PC-9 (cell line): ENCODE measurements around the gene TBC1D22A. TPM values are rescaled to one million over a fixed set of nuclear protein-coding genes. Genes with fewer than 3 reads are reported as not detected.

Experiments used
- BruUV-seq: library from RNA; stranded (reverse); fragments of 400-500 nt; replicated peaks from 2 replicates; lab custom pipeline; 2021; lab: Mats Ljungman, UMichigan
- CTCF ChIA-PET: fragments of 300-600 bp; sonication (Branson Sonifier 250); formaldehyde crosslinking; loops from one replicate; lab custom pipeline; 2022; ENCODE audit warnings: antibody characterized with exemption; lab: Charles Lee
- POLR2A ChIA-PET: fragments of 300-600 bp; sonication (Branson Sonifier 250); formaldehyde crosslinking; loops from one replicate; lab custom pipeline; 2022; ENCODE audit warnings: antibody characterized with exemption; ENCODE audit not compliant: unreplicated experiment; lab: Charles Lee
- DNase-seq, 2 experiments: peaks; one replicate each; pipeline versions ENCODE4 v3.0.0 to v3.0.0-alpha.2; 2015 to 2022; ENCODE audit warnings: mixed read lengths in 1 of 2
- H2AFZ ChIP-seq: fragments of 200-600 bp; sonication (generic); 2 replicates; pipeline ENCODE4 v1.8.1; 2017; ENCODE audit warnings: antibody characterized with exemption
- H3F3A ChIP-seq: fragments of 200-600 bp; sonication (generic); 2 replicates; pipeline ENCODE4 v1.8.1; 2017; ENCODE audit warnings: antibody characterized with exemption, mild to moderate bottlenecking, low read depth; ENCODE audit not compliant: insufficient read depth
- H3K27ac ChIP-seq: fragments of 200-600 bp; sonication (generic); 2 replicates; pipeline ENCODE4 v1.6.1; 2016; ENCODE audit warnings: mixed run types
- H3K27me3 ChIP-seq: fragments of 200-600 bp; sonication (generic); 2 replicates; pipeline ENCODE4 v1.6.1; 2016; ENCODE audit warnings: low read depth, mixed run types; ENCODE audit not compliant: insufficient read depth
- H3K36me3 ChIP-seq: fragments of 200-600 bp; sonication (generic); 2 replicates; pipeline ENCODE4 v1.6.1; 2016; ENCODE audit warnings: low read depth, mixed run types
- H3K4me1 ChIP-seq: fragments of 200-600 bp; sonication (generic); replicated peaks from 2 replicates; pipeline ENCODE4 v1.6.1; 2016; ENCODE audit warnings: mixed run types; ENCODE audit not compliant: insufficient read depth
- H3K4me2 ChIP-seq: fragments of 200-600 bp; sonication (generic); 2 replicates; pipeline ENCODE4 v1.6.1; 2017; ENCODE audit warnings: mixed run types
- H3K4me3 ChIP-seq: fragments of 200-600 bp; sonication (generic); 2 replicates; pipeline ENCODE4 v1.6.1; 2016; ENCODE audit warnings: mixed run types
- H3K79me2 ChIP-seq: fragments of 200-600 bp; sonication (generic); 2 replicates; pipeline ENCODE4 v1.6.1; 2017; ENCODE audit warnings: low read depth, mixed run types
- H3K9me2 ChIP-seq: fragments of 200-600 bp; sonication (generic); 2 replicates; pipeline ENCODE4 v1.8.1; 2017; ENCODE audit warnings: mild to moderate bottlenecking; ENCODE audit not compliant: insufficient read depth
- H3K9me3 ChIP-seq: fragments of 200-600 bp; sonication (generic); 2 replicates; pipeline ENCODE4 v1.8.1; 2016; ENCODE audit warnings: low read depth; ENCODE audit not compliant: insufficient read depth
- H4K20me1 ChIP-seq: fragments of 200-600 bp; sonication (generic); 2 replicates; pipeline ENCODE4 v1.8.1; 2017; ENCODE audit not compliant: insufficient read depth
- CTCF ChIP-seq: fragments of 200-600 bp; sonication (generic); conservative IDR thresholded peaks from 2 replicates; pipeline ENCODE4 v1.6.1; 2017; ENCODE audit warnings: mixed run types, antibody characterized with exemption, mild to moderate bottlenecking, moderate library complexity
- EZH2 ChIP-seq: fragments of 200-600 bp; sonication (generic); IDR thresholded peaks from 2 replicates; pipeline ENCODE4 v1.8.0; 2017; ENCODE audit warnings: antibody characterized with exemption, low read depth
- intact Hi-C: fragments of 100-400 bp; cut with micrococcal nuclease; formaldehyde crosslinking; loops from one replicate; pipeline ENCODE4 v1.10.0; 2022; ENCODE audit not compliant: unreplicated experiment
- total RNA-seq: library from RNA; stranded (reverse); gene quantifications from 2 replicates; pipeline ENCODE4 v1.2.3, GENCODE V29; 2021

TBC1D22A gene
- total RNA-seq, 1 experiment from 2014 or later: 40.3 TPM

GRCh38 chr22:47010211-47010610 is 247.8 kb downstream of the TBC1D22A start:
- BruUV-seq: no TSS peak
- Histone ChIP-seq H3K27me3 (no peaks in the 10 kb centered on the region), H3K9me2 (no peaks in the 10 kb centered on the region), H3K4me1 (no peaks in the 10 kb centered on the region), H3K4me3 (no peak overlapping the region), H3K9me3 (no peaks in the 10 kb centered on the region), H3F3A (no peaks in the 10 kb centered on the region), H2AFZ (no peak overlapping the region), H3K27ac (no peak overlapping the region), H3K79me2 (no peaks in the 10 kb centered on the region), H3K4me2 (no peak overlapping the region), H4K20me1 (peaks cover 21% of the 10 kb centered on the region), H3K36me3 (no peaks in the 10 kb centered on the region)
- ChIA-PET CTCF (no interaction called here), POLR2A (no interaction called here)
- intact Hi-C loops: no loop called here
- TF ChIP-seq CTCF (no peak), EZH2 (no peak)
- no peak for DNase-seq

DNA sequence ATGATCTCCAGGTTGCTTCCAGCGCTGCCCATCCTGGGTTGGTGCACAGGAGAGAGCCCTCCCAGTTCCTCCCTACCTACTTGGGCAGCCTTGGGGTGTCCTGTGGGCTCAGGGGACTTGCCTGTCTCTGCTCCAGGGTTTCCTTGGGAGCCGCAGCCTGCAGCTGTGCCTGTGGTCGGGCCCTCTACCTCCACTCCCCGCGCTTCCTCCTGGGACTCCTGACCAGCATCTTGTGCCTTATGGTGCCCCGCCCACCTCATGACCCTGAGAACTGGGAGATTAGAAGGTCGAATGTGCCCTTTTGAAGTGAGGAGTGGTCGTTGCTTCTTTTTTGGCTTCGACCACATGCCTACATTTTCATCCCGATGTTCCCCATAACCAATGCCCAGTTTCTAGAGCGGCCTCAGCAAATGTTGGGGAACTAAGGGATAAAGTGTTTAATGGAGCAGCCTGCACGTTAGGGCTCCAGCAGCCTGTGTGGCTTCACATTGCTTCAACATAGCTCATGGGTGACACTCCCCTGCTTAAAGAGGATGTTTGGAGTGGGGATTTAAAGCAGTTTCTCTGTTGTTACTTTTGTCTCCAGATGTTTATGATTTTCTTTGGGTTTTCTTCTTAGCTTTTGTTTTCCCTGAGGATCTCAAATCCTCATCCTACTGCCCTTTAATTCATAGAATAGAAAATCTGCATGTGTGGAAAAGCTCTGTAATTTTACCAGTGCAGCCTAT is 248.8 kb downstream of the TBC1D22A start:
- TF ChIP-seq EZH2 (no peak), CTCF (no peak)
- CTCF ChIA-PET: no interaction called here
- H3K4me3 ChIP-seq: no peak overlapping the region
- H3F3A ChIP-seq: no peaks in the 10 kb centered on the region
- H3K4me2 ChIP-seq: no peak overlapping the region
- DNase-seq: no peak
- no peak overlapping the region for H3K27ac ChIP-seq
- intact Hi-C loops: no loop called here
- H3K36me3 ChIP-seq: no peaks in the 10 kb centered on the region
- H3K9me3 ChIP-seq: no peaks in the 10 kb centered on the region
- H3K9me2 ChIP-seq: no peaks in the 10 kb centered on the region
- POLR2A ChIA-PET: no interaction called here
- no peaks in the 10 kb centered on the region for H3K27me3 ChIP-seq
- H2AFZ ChIP-seq: no peak overlapping the region
- no TSS peak for BruUV-seq
- no peaks in the 10 kb centered on the region for H3K79me2 ChIP-seq
- peaks cover 21% of the 10 kb centered on the region for H4K20me1 ChIP-seq
- no peaks in the 10 kb centered on the region for H3K4me1 ChIP-seq

DNA sequence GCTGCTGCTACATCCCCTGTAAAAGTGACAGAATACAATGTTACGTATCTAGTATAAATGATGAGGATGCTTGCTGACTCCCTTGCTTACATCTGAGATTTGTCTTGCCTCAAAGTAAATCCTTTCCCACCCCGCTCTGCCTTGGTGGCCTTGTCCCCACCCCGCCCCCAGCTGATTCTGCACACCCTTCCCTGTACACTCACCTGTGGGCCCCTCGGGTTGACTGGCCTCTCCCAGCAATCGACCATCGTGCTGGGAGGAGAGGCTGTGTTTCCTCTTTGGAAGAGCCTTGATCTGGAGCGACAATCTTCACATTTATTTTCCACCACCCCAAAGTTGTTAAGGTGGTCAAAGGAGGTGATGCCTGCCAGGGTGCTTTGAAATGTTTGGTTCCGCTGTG is 249.4 kb downstream of the TBC1D22A start:
- Histone ChIP-seq H3K27me3 (no peaks in the 10 kb centered on the region), H2AFZ (no peak overlapping the region), H3K79me2 (no peaks in the 10 kb centered on the region), H3K4me2 (no peak overlapping the region), H4K20me1 (peaks cover 23% of the 10 kb centered on the region), H3K36me3 (no peaks in the 10 kb centered on the region), H3K9me2 (no peaks in the 10 kb centered on the region), H3K9me3 (no peaks in the 10 kb centered on the region), H3K4me3 (no peak overlapping the region), H3K4me1 (no peaks in the 10 kb centered on the region), H3F3A (no peaks in the 10 kb centered on the region), H3K27ac (no peak overlapping the region)
- ChIA-PET POLR2A (no interaction called here), CTCF (no interaction called here)
- TF ChIP-seq EZH2: no peak
- no peak for TF ChIP-seq CTCF
- intact Hi-C loops: no loop called here
- DNase-seq: no peak
- BruUV-seq: no TSS peak
